Activated T-cell treated with anti-CD3 and anti-CD28 coated beads, Interleukin-2, amount 50 U/mL, for 4 hours (primary cell): Measurements from ENCODE around the gene NFIX. TPM values are rescaled to one million over a fixed set of nuclear protein-coding genes. Genes with fewer than 3 reads are reported as not detected.

Source experiments
- ATAC-seq, 2 donors: fragments of 200-7000 bp; cut with Tn5 transposase; one replicate each; pipeline ENCODE4 v1.10.0; 2021
- DNase-seq: peaks from one replicate; pipeline ENCODE4 v3.0.0-alpha.2; 2020
- H3K27me3 Mint-ChIP-seq: one replicate; pipeline ENCODE4 v1.8.0; 2021; ENCODE audit warnings: low read depth, mixed read lengths
- H3K36me3 Mint-ChIP-seq: one replicate; pipeline ENCODE4 v1.8.0; 2022; ENCODE audit warnings: mixed read lengths; ENCODE audit not compliant: insufficient read depth
- H3K4me1 Mint-ChIP-seq: one replicate; pipeline ENCODE4 v1.8.0; 2021; ENCODE audit warnings: low read depth, mixed read lengths
- H3K4me3 Mint-ChIP-seq: one replicate; pipeline ENCODE4 v1.8.0; 2021; ENCODE audit warnings: mild to moderate bottlenecking, moderate library complexity, mixed read lengths
- H3K9me3 Mint-ChIP-seq: one replicate; pipeline ENCODE4 v1.8.0; 2021; ENCODE audit warnings: mixed read lengths
- total RNA-seq, 3 donors: library from RNA; stranded (reverse); gene quantifications; one replicate each; pipeline ENCODE4 v1.2.1, GENCODE V29; 2021

The NFIX gene
- total RNA-seq, 3 donors from 2014 or later, result 11.1 to 20.4 (median 16.1) TPM

DNA sequence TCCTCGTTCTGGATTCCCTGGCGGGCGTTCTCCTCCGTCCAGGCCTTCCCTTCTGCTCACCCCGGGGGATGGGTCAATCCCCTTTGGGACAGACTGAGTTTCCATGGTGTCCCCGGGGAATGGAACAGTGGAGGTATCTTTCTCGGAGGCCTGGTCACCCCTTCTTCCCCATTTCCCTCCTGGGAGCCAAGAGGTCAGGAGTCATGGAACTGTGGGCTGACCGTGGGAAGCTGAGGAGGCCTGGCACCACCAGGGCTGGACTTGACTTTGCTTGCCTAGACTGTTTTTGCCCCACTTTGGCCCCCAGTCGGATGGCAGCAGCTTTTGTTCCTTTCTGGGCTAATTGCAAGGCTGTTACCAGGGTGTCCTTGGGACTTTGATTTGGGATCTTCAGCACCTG lies 124.8 kb downstream of the NFIX start:
- DNase-seq (no peak), ATAC-seq (no peak)
- Mint-ChIP-seq H3K36me3 (peaks cover 9% of the 10 kb centered on the region), H3K27me3 (no peaks in the 10 kb centered on the region), H3K4me1 (peaks cover 62% of the 10 kb centered on the region), H3K4me3 (peak overlapping the region; percentile 86), H3K9me3 (no peaks in the 10 kb centered on the region)

- H3K36me3 Mint-ChIP-seq, result peaks cover 4% of the 10 kb centered on the region
Measured at GRCh38 chr19:13120817-13121216, 125.5 kb downstream of the NFIX start.

DNA sequence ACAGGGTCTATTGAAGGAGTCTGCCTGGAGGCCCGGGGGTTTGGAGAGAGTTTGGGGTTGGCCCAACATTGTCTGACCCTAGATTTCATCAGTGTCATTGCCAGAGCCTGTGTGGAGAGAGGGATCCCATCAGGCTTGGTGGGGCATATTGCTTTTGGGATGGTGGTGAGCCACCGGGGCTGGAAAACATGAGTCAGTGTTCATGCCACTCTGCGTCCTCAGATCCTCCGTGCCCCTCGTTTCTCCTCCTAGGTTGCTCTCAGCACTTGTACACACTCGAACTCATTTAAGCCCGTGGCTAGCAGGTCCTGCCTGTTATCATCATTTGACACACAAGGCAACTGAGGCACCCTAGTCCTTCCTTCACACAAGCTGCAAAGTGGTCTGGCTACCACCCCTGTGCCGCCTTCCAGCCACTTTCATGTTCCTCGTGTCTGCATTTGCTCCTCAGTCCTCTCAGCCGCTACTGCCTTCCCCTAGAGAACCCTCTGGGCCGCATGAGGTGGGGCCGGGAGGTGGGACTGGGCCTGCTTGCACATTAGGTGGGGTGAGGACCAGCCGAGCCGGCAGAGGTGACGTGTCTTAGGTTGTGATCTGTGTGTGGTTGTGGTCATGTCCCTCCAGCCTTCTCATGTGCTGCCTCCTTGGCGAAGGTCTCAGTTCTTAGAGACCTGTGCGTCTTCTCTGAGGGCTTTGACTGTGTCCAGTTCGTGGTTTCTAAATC lies 126.4 kb downstream of the NFIX start:
- ATAC-seq, result no peak
- Mint-ChIP-seq H3K36me3 (peaks cover 4% of the 10 kb centered on the region), H3K4me1 (peaks cover 49% of the 10 kb centered on the region), H3K9me3 (no peaks in the 10 kb centered on the region), H3K4me3 (peak overlapping the region; percentile 40), H3K27me3 (no peaks in the 10 kb centered on the region)
- DNase-seq, result no peak

More at GRCh38 chr19:13120817-13121216, 125.5 kb downstream of the NFIX start:
- Mint-ChIP-seq H3K9me3 (no peaks in the 10 kb centered on the region), H3K4me1 (peaks cover 55% of the 10 kb centered on the region), H3K4me3 (peak overlapping the region; percentile 86), H3K27me3 (no peaks in the 10 kb centered on the region)
- ATAC-seq, result no peak
- DNase-seq, result no peak

GRCh38 chr19:13122275-13122878 lies 127.1 kb downstream of the NFIX start:
- ATAC-seq (no peak), DNase-seq (no peak)
- peak overlapping the region; percentile 40 for H3K4me3 Mint-ChIP-seq
- H3K9me3 Mint-ChIP-seq, result no peaks in the 10 kb centered on the region
- H3K27me3 Mint-ChIP-seq, result no peaks in the 10 kb centered on the region
- H3K4me1 Mint-ChIP-seq, result peaks cover 46% of the 10 kb centered on the region
- H3K36me3 Mint-ChIP-seq, result peaks cover 4% of the 10 kb centered on the region

DNA sequence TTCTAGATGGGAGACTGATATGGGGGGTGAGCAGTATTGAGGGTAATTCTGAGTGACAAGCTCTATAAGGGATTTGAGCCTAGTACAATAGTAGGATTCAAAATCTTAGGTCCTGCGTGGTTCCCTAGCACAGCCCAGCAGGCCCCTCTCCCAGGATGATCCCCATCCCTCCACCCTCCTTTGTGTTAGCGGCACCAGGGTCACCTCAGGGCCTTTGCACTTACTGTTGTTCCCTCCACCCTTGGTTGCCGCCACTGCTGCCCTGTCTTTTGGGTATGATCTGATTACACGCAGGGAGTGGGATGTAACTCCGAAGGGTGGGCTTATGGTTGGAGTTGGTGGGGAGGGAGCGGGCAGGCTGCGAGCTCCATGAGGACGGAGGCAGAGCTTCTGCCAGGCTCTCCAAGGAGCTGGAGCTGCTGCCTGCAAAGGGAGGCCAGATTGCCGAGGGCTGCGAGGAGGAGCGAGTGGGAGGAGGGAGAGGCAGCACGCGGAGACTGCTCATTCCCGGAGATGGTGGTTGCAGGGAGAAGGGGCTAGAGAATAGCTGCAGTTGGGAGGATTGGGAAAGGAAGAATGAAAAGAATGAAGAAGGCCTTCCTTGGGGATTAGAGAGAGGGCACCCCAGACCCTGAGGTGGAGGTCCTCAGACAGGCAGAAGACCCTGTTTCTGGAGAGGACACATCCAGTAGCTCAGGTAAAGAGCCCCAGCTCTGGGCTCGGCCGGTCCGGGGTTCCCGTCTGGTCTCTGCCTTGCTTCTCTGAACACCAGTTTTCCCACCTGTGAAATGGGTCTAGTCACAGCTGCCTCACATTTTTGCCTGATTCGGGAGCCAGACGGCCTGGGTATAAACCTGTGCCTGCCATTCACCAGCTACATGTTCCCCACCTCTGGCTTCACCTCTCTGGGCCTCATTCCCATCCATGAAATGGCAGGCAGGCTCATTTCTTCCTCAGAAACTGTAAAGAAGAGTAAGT lies 128.0 kb downstream of the NFIX start:
- H3K4me1 Mint-ChIP-seq, result peaks cover 47% of the 10 kb centered on the region
- no peaks in the 10 kb centered on the region for H3K9me3 Mint-ChIP-seq
- DNase-seq, result no peak
- peaks cover 7% of the 10 kb centered on the region for H3K36me3 Mint-ChIP-seq
- no peak for ATAC-seq
- H3K27me3 Mint-ChIP-seq, result no peaks in the 10 kb centered on the region
- H3K4me3 Mint-ChIP-seq, result peak overlapping the region; percentile 33

DNA sequence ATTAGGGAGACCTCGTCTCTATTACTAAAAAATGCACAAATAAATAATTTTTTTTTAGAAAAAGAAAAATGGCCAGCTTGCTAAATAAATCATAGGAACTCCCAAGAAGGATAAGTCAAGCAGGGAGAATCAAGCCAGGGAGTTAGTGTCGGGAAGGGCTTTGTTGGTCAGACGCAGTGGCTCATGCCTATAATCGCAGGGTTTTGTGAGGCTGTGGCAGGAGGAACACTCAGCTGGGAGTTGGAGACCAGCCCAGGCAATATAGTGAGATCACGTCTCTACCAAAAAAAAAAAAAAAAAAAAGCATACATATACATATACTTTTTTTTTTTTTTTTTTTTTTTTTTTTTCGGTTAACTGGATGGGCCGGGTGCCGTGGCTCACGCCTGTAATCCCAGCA lies 131.8 kb downstream of the NFIX start:
- Mint-ChIP-seq H3K9me3 (no peaks in the 10 kb centered on the region), H3K27me3 (no peaks in the 10 kb centered on the region), H3K4me3 (no peak overlapping the region), H3K36me3 (peaks cover 5% of the 10 kb centered on the region), H3K4me1 (peaks cover 31% of the 10 kb centered on the region)
- DNase-seq (no peak), ATAC-seq (no peak)

GRCh38 chr19:13127811-13128575 lies 132.7 kb downstream of the NFIX start:
- H3K4me1 Mint-ChIP-seq, result peaks cover 33% of the 10 kb centered on the region
- H3K27me3 Mint-ChIP-seq, result no peaks in the 10 kb centered on the region
- no peaks in the 10 kb centered on the region for H3K9me3 Mint-ChIP-seq
- DNase-seq, result no peak
- peaks cover 3% of the 10 kb centered on the region for H3K36me3 Mint-ChIP-seq
- ATAC-seq, result no peak
- H3K4me3 Mint-ChIP-seq, result no peak overlapping the region

DNA sequence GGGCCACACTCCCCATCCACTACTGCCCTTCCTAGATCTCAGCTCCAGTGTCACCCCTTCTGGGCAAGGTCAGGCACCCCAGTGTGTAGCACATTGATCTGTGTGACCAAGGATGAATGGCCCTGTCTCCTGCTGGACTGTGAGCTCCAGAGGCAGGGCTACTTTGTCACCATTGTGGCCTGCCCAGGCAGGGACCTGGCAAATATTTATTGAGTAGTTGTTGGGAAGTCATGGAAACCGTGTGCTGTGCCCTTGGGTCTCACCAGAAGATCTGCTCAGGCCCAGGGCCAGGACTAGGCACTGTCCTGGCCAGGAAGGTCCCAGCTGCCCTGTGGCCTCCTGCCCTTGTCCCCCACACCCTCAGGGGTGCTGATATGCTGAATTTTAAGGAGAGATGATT lies 133.3 kb downstream of the NFIX start:
- Mint-ChIP-seq H3K27me3 (no peaks in the 10 kb centered on the region), H3K4me3 (no peak overlapping the region), H3K4me1 (peaks cover 35% of the 10 kb centered on the region), H3K36me3 (peaks cover 3% of the 10 kb centered on the region), H3K9me3 (no peaks in the 10 kb centered on the region)
- DNase-seq (no peak), ATAC-seq (no peak)

DNA sequence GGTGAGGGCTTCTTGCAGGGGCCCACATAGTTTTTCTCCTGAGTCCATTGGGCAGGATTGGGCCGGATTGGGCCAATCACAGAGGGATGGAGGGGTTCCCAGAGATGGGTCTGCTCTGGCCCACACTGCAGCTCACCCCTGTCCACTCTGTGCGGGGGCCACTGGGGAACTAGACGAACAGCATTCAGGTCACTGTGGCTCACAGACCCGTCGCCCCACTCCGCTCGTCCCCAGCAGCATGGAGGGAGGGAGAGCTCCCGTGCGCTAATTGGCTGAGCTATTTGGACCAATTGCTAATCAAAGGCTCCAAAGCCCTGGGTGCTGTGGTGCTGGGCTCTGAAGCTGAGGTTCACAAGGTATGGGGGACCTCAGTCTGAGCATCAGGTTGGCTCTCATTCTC lies 134.1 kb downstream of the NFIX start:
- DNase-seq, result no peak
- Mint-ChIP-seq H3K4me1 (peaks cover 41% of the 10 kb centered on the region), H3K27me3 (no peaks in the 10 kb centered on the region), H3K36me3 (peaks cover 3% of the 10 kb centered on the region), H3K4me3 (no peak overlapping the region), H3K9me3 (no peaks in the 10 kb centered on the region)
- ATAC-seq, result no peak

DNA sequence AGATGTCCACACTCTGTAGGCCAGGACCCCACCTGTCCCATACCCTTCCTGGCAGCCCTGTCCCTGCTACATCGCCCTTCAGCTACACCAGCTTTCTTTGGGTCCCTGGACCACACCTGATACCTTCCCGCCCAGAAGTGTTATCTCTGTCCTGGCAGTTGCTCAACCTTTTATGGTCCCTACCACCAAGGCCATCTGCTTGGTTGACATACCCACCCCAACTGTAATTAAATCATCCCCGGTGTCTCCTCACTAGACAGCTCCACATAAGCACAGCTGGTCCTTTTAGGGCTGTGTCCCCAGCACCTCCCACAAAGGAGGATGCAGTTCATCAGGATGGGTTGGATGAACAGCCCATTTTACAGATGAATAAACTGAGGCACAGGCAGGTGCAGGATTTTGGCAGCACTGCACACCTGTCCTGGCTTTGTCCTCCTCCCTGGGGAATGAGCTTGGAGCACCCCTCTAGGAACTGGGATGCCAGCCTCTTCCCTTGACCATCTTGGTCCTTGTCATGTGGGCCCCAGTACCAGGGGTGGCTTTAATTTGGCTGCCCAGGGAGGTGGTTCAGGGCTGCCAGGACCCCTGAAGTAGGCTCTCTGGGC lies 135.7 kb downstream of the NFIX start:
- H3K4me3 Mint-ChIP-seq, result no peak overlapping the region
- no peaks in the 10 kb centered on the region for H3K27me3 Mint-ChIP-seq
- H3K4me1 Mint-ChIP-seq, result peaks cover 44% of the 10 kb centered on the region
- H3K36me3 Mint-ChIP-seq, result peaks cover 6% of the 10 kb centered on the region
- no peak for DNase-seq
- H3K9me3 Mint-ChIP-seq, result no peaks in the 10 kb centered on the region
- no peak for ATAC-seq

DNA sequence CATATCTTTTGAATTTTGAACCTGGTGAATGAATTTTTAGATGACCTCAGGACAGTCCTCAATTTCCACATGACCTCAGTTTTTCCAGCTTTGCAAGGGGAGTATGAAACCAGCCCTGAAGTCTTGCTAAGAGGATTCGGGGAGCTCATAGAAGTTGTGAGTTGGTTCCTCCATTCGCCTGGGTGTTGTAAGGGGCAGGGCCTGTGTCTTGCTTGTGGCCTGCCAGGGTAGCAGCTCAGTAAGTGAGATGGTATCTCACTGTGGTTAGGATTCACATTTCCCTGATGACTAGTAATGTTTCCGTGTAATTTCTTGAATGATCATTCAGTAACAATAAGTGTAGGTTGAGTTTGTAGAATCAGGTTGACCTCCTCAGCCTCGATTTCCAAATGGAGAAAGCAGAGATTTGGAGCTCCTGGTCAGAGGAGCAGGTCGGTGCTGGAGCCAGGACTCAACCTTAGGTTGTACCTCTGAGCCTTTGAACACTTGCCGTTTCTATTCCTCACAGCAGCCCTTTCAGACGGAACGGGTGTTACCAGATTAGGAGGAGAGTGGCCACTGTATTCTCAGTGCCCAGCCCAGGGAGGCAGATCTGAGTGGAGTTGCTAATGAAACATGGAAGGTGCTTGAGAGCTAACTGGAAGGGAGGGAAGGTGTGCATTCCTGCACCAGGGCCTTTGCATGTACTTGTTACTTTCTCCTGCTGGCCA lies 137.4 kb downstream of the NFIX start:
- Mint-ChIP-seq H3K4me1 (peaks cover 43% of the 10 kb centered on the region), H3K27me3 (no peaks in the 10 kb centered on the region), H3K36me3 (peaks cover 16% of the 10 kb centered on the region), H3K9me3 (no peaks in the 10 kb centered on the region), H3K4me3 (peak overlapping the region; percentile 69)
- DNase-seq, result peak; percentile 47
- ATAC-seq, result peak; percentile 98 to 99

- peak overlapping the region; percentile 14 for H3K4me3 Mint-ChIP-seq
- DNase-seq (no peak), ATAC-seq (no peak)
- H3K36me3 Mint-ChIP-seq, result peaks cover 17% of the 10 kb centered on the region
- no peaks in the 10 kb centered on the region for H3K9me3 Mint-ChIP-seq
- peaks cover 39% of the 10 kb centered on the region for H3K4me1 Mint-ChIP-seq
- no peaks in the 10 kb centered on the region for H3K27me3 Mint-ChIP-seq
Measured at GRCh38 chr19:13133241-13133870, 138.1 kb downstream of the NFIX start.

- H3K9me3 Mint-ChIP-seq, result no peaks in the 10 kb centered on the region
- H3K4me3 Mint-ChIP-seq, result no peak overlapping the region
- no peaks in the 10 kb centered on the region for H3K27me3 Mint-ChIP-seq
- peaks cover 18% of the 10 kb centered on the region for H3K36me3 Mint-ChIP-seq
- peaks cover 34% of the 10 kb centered on the region for H3K4me1 Mint-ChIP-seq
- DNase-seq (no peak), ATAC-seq (no peak)
Measured at GRCh38 chr19:13134626-13135025, 139.4 kb downstream of the NFIX start.
